NCI-H2171 (cell line): ENCODE results near the gene AGAP1.
"Not testable (repeated sequence)": the region's sequence is repeated elsewhere in the genome, so short reads cannot be mapped to it uniquely, and the experiment has no call there.

Source experiments
- DNase-seq: peaks from one replicate; lab custom pipeline; 2025; lab: John Stamatoyannopoulos, UW

The AGAP1 gene

GRCh38 chr2:236128321-236128720, 634.5 kb downstream of the AGAP1 start:
- DNase-seq, result no peak

DNA sequence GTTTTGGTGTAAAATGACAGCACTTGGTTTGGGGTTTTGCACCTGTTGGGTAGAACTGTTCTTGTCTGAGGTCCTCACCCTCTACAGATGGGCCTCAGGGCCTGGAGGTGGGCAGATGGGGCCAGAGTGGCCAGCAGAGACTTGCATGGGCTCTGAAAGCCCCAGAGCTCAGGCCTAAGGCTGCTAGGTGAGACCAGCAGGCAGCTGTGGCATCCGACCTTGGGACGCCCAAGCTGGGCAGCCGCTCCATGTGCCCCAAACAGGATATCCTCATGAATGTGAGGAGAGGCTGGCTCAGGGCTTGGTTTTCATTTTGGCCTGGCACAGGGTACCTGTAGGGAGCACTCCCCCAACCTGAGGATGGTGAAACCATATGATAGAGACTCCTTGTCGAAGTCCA, 636.1 kb downstream of the AGAP1 start:
- DNase-seq, result no peak

DNA sequence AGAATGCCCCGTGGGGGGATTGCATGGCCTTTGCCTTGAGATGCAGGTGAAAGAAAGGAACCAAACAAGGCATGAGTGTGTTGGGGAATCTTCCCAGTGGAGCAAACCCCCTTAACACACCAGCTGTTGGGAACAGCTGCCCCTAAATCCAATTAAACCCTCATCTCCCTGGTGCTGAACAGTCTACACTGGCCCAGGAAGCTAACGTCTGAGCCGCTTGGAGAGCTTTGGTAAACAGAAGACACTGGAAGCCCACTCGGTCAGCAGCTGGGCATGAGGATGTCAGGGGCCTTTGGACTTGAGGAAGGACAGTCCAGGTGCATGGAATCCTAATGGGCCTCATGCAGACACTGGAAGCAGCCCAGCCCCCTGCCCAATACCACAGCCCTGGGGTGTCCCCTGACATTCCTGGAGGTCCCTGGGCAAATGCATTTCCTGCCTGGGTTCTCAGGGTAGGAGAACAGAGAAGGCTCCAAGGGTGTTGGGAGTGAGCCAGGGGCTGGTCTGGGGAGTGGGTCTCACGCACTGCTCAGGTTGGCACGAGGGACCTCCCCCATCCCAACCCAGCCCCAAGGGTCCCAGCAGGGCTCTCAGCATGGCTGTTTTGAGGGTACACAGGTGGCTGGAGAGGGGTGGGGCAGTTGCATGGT, 636.6 kb downstream of the AGAP1 start:
- no peak for DNase-seq

DNA sequence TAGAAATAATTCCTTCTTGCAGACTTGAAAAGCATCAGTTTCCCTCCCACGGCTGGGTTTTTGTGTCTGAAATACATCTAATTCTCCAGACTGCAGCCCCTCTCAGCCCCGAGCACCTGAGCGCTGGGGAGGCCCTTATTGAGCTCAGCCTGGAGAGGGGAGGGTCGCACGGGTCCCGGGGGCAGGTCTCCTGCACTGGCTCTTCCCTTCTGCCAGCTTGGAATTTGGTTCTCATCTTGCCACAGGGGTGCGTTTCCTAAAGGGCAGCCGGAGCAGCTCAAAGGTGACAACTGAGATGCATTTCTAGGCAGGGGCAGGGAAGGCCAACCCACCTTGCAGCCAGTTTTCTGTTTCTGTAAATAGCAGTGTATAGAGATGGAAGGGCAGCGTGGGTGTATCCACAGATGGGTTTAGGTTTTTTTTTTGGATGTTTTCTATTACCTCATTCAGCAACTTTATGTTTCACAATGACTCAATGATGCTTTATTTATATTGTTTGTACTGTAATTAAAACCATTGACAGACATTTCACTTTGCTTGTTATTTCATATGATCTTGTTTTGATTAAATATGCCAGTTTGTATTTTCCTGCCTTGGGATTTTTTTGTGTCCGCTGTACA, 637.3 kb downstream of the AGAP1 start:
- DNase-seq, result no peak

GRCh38 chr2:236133410-236134012, 639.7 kb downstream of the AGAP1 start:
- no peak for DNase-seq

DNA sequence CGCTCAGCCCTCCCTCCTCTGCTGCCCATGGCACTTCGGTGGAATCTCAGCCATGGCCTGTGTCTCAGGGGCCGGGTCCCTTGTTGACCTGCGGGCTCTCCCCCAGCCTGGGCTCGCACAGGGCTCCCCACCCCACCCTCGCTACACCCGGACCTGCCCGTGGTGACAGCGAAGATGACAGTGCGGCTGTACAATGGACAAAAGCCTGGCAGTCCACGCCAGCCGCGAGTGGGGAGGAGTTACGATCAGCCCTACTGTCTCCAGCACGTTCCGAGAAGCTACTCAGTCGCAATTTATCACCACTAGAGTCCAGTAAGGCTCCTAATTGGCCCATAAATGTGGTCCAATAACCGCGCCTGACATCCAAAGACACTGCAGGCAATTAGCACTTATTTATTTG, 642.7 kb downstream of the AGAP1 start:
- no peak for DNase-seq

DNA sequence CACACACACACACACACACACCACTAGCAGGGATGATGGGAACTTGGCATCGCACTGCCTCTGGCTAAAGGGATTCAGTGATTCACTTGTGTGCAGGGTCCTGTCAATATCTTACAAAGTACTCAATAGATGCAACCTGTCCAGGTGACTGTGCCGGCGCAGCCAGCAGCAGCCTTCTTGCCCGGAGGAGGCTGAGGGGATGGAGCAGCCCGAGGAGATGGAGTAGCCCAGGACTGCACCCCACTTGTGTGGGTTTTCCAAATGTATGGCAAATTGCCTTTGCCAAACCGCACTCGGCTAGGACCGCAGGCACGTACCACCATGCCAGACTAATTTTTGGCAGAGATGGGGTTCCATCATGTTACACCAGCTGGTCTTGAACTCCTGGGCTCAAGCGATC, 643.2 kb downstream of the AGAP1 start:
- no peak for DNase-seq

DNA sequence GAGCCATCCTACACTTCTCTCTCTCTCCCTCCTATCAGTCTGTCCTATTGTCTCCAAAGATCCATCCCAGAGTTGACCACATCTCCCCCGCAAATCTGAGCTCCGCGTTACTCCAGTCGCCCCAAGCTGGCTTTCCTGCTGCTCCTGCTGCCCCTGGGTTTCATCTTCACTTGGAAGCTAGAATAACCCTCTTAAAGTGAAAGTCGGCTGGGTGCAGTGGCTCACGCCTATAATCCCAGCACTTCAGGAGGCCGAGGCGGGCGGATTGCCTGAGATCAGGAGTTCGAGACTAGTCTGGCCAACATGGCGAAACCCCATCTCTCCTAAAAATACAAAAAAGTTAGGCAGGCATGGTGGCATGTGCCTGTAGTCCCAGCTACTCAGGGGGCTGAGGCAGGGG, 647.8 kb downstream of the AGAP1 start:
- DNase-seq, result not testable (repeated sequence)

DNA sequence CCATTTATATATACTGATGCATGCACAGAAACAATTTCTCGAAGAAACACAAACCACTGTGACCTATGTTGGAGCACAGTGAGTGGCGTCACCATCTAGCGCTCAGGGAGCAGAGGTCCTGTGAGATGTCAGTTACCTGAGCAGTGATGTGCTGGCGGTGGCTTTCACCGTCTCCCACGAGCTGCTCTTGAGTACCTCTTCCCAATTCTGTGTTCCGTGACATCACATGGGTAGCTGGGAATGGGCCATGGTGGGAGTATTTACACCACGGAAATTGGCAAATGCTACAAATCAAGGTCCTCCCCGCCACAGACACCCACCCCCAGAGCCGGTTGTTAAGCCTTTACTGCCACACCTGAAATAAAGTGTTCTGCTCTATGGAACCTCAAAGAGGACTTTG, 650.0 kb downstream of the AGAP1 start:
- DNase-seq, result no peak

DNA sequence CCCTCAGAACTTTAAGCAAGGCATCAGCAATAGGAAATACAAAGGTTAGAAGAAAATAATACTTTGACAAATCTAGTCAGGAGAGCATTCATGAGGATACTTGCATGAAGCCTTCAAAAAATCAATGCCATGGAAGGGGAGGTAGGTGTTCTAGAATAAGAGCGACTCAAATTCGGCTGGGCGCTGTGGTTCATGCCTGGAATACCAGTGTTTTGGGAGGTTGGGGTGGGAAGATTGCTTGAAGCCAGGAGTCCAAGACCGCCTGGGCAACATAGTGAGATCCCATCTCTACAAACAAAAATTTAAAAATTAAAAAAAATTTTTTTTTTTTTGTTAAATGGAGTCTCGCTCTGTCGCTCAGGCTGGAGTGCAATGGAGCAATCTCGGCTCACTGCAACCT, 652.6 kb downstream of the AGAP1 start:
- DNase-seq, result no peak

- DNase-seq, result no peak
Measured at GRCh38 chr2:236155406-236155805, 661.6 kb downstream of the AGAP1 start.

DNA sequence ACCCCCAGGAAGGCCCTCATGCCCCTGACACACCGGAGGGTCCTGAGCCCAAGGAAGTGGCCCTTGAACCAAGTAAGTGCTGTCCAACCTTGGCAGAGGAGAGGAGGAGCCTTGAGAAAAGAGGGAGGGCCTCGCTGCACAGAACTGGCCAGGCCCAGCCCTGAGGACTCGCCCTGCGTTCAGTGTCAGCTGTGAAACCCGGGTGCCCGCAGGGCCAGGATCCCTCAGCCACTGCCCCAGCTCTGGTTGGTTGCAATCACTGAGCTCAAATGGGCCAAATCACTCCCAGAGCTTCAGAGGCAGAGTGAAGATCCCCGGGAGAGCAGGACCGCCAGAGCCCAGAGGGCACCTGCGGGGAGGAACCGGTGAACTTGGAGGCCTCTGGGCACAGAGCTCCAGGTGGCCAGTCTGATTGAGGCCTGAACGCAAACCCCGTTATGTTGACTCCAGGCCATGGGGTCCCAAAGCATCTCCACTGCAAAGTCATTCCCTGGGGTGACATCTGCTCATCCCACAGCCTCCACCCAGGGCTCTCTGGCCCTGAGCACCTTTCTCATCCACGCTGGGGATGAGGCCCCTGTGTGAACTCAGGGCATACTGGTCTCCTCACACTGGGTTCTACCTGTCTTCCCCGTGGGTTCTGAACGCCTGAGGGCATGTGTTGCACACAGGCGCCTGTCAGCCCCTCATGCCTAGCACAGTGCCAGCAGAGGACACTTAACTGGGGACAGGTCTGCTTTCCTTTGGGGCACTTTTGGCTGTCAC, 662.4 kb downstream of the AGAP1 start:
- no peak for DNase-seq

DNA sequence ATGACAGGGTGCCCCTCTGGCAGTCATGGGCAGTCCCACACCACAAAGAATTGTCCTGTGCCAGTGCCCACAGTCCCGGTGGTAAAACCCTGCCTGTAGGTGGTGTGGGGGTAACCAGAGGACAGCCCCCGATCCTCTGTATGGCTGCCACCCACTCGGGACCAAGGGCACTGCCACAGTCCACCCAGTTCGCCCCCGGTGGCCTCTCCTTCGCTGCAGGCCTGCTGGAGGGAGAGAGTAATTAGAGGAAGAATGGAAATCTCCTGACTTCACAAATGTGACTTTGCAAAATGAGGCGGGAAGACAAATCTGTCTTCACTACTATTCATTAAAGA, 663.0 kb downstream of the AGAP1 start:
- no peak for DNase-seq

- no peak for DNase-seq
Measured at GRCh38 chr2:236157366-236157765, 663.5 kb downstream of the AGAP1 start.

DNA sequence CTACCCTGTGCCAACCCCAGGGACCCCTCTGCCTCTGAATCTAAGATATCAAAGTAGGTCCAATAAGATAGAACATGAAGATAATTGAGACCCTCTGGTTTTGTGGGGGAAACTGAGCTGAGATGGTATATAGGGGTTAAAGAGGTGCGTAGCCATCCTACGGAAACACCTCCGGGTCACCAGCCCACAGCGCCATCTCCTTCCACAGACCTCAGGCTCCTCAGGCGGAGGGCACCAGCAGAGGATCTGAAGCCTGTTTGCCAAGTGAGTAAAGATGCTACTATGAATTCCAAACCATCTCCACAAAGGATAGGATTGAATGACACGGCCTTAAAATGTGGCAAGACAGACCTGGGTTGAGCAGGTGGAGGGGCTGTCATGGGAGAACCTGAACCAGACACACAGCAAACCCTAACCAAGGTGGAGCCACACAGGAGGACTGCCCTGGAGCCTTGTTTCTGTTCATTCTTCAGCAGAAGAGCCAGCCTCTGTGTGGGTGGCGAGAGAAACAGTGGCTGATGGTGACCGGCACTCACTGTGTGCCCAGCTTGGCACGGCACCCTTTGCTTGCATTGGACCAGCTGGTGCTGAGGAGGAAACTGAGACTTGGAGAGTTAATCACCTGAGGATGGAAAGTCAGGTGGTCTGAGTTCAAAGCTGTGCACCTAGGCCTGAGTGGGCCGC, 664.1 kb downstream of the AGAP1 start:
- DNase-seq, result no peak

- DNase-seq, result no peak
Measured at GRCh38 chr2:236158969-236159777, 665.3 kb downstream of the AGAP1 start.

DNA sequence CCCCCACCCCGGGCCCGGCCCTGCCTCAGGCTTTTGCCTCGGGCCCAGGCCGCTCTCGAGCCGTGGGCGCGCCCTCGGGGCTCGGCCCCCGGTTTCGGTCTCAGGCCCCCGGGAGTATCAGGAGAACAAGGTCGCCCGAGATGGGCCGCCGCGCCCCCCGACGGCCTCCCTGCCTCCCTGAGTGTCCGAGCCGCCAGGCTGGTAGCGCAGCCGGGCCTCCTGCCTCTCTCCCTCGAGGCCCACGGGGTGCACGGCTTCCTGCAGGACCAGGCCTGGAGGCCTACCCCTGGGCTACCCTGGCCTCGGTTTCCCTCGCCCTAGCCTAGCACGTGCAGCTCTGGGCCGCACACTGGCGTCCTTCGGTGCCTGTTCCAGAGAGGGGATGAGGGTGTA, 665.9 kb downstream of the AGAP1 start:
- DNase-seq, result no peak

GRCh38 chr2:236160366-236161081, 666.7 kb downstream of the AGAP1 start:
- no peak for DNase-seq

DNA sequence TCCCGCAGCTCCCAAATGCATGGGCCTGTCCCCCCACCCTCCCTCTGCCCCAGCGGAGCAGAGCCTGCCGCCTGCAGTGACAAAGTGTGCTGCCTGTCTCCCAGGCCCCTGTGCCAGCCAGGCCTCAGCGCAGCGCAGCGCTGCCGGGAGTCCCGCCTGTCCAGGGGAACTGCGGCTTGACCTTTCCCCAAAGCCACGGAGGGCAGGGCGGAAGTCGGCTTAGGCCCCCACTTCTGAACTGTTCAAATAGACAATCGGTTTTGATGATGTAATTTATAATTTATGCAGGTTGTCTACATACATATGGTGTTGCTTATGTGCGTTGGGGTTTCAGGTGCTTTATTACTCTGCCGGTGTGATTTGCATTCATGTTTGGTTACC, 667.2 kb downstream of the AGAP1 start:
- DNase-seq, result no peak

GRCh38 chr2:236161531-236161930, 667.7 kb downstream of the AGAP1 start:
- no peak for DNase-seq
